GM19238 (cell line): Measurements from ENCODE around the gene LCORL.
"Not testable (repeated sequence)": the region's sequence is repeated elsewhere in the genome, so short reads cannot be mapped to it uniquely, and the experiment has no call there.

ENCODE experiments used
- DNase-seq: peaks from one replicate; pipeline ENCODE4 v3.0.0; 2011; ENCODE audit warnings: low spot score; ENCODE audit not compliant: insufficient read length

Gene LCORL

DNA sequence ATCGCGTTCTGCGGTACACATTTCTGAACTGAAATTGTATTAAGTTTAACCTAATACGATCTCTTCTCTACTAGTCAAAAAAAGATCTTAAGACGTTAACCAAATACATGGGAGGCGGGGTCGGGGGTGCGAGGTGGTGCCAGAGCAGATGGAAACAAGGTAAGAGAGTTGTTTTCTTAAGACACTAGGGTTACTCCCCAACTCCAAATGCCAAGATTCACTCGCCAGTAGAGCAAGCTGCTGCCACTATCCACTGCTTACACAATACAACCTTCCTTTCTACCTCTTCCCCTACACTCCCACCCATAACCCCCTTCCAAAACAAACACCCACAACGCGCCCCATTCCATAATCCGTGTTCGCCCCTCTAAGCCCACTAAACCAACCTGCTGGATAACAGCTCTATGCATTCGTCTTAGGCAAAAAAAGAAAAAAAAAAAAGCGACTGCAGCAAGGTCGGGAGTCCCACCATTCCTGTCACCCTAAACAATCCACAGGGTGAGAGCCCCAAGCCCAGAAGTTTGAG lies 1.3 kb downstream of the LCORL start:
- DNase-seq: no peak

GRCh38 chr4:18014269-18014668 lies 7.3 kb downstream of the LCORL start:
- no peak for DNase-seq

DNA sequence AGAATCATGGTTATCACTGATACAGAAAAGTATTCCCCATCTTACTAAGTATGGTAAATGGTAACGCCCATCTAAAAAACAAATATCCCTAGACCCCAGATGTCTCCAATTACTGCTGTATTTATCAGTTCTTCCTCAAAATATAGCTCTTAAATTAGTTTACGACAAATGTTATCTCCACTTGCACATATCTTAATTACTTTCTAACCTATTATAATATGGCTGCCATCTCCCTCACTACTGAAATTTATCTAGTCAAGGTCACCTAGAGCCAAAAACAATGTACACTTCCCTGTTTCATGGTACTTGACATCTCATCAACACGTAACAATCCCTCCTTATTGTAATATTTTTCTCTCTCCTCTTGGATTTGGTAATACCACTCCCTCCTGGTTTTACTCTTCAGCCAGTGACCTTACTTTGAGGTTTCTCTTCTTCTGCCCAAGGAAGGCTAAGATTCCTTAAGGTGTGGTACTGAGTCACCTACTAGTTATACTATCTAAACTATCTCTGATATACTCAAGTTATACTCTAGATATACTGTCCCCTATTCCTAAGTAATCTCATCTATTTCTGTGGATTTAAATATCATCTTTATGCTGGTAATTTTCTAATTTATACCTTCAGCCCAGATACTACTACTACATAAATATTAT lies 8.6 kb downstream of the LCORL start:
- no peak for DNase-seq

DNA sequence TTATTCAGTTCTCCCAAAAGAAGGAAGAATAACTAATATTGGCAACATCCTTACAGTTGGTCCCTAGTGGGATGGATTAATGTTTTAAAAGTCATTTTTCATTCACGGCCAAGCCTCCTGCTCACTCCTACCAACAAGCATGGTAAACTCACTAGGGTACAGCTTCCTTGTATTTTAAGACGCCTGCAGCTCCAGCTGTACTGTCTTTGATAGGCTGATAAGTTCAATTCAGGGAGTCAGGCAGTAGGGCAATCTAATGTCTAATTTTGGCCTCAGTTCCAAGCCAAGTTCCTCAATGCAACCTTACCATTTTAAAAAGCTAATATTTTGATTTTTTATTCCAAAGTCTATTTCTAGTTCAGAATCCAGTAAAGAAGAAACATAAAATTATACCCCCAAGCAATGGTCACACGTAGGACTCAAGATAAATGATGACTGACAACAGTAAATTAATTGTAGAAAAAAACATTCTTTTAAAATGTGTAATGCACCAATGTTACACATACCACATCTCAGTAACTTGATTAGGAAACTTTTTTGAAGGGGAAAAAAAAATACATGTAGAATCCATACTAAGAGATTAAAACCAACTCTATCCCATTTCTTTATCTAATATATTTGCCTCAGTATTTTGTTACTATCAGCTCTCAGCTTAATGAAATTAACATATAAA lies 9.3 kb downstream of the LCORL start:
- no peak for DNase-seq

DNA sequence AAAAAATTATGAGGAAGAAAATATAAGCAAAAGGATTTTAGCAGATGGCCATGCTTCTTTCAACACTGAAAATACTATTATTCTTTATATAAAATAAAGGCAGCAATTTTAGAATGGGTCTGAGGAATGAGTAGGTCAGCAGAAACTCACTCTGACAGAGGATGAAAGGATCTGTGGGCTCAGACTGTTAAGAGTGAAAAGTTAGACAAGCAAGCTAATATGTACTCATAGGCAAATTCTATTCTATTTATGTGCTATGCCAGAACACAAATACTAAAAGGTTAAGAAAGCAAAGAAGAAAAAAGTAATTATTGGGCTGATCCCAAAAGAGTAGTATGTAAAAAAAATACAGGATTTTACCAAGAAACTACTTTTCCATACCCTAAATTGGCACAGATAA lies 13.9 kb downstream of the LCORL start:
- no peak for DNase-seq

- not testable (repeated sequence) for DNase-seq
Measured at GRCh38 chr4:18006432-18006831, 15.1 kb downstream of the LCORL start.

- DNase-seq: no peak
Measured at GRCh38 chr4:17997129-17997528, 24.4 kb downstream of the LCORL start.

DNA sequence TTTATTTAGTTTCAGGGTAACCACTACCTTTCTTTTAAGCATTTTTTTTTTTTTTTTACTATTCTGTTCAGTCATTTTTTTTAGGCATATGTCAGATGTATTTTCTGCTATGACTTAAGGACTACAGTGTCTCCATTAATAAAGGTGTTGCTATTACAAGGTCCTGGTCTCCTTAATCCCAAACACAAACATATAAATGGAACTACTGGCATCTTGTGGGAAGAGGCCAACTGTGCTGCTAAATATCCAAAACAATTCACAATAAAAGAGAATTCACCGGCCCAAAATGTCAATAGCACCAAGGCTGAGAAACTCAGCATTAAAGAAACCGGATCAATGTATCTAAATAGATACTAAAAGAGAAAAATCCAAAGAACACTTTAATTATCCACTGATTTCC lies 26.4 kb downstream of the LCORL start:
- DNase-seq: no peak

GRCh38 chr4:17985832-17986231 lies 35.7 kb downstream of the LCORL start:
- DNase-seq: no peak

DNA sequence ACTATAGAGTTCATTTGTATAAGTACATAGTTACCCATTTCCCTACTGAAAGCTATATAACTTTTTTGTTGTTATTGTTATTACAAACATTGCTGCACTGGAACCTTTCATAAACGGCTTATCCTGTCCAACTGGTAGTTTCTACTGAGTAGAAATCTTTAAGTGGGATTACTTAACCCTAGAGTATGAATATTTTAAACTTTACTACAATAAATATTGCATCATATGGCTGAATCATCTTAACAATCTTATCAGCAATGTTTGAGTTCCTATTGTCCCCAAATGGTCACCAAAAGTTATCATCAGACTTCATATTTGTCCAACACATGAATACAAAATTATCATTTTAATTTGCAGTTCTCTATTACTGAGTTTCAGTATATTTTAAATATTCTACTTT lies 40.5 kb downstream of the LCORL start:
- no peak for DNase-seq

DNA sequence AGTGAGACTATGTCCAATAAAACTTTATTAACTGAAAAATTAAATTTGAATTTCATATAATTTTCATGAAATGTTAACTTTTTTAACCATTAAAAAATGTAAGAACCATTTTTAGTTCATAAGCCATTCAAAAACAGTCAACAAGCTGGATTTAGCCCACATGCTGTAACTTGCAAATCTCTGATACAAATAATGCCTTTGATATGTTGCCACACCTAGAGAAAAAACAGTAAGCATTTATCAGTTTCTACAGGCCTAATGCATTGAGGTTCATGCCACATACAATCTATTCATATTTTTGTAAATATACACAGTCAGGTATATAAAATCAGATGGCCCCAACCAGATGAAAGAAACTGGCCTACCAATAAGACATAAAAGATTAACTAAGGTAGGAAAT lies 52.8 kb downstream of the LCORL start:
- no peak for DNase-seq

DNA sequence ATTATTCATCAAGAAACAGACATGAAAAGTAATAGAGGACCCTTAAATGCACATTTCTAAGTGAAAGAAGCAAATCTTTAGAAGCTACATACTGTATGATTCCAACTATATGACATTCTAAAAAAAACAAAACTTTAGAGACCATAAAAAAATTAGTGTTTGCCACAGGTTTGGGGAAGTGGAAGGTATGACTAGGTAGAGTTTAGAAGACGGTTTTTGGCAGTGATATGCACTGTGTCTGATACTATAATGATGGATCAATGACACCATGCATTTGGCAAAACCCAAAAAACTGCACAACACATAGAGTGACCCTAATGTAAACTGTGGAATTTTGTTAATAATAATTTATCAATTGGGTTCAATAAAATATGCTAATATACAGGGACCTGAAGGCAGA lies 54.5 kb downstream of the LCORL start:
- no peak for DNase-seq

DNA sequence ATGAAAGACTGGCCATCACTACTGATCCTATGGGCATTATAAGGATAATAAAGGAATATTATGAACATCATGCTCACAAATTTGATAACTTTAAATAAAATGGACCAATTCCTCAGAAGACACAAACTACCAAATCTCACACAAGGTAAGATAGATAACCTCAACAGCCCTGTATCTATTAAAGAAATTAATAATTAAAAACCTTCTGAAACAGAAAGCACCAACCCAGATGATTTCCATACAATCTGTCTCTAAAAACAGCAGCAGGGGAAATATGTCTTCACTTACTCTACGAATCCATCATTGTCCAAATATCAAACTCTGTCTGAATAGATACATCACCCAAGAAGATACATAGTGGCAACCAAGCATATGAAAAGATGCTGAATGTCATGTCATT lies 55.2 kb downstream of the LCORL start:
- no peak for DNase-seq

DNA sequence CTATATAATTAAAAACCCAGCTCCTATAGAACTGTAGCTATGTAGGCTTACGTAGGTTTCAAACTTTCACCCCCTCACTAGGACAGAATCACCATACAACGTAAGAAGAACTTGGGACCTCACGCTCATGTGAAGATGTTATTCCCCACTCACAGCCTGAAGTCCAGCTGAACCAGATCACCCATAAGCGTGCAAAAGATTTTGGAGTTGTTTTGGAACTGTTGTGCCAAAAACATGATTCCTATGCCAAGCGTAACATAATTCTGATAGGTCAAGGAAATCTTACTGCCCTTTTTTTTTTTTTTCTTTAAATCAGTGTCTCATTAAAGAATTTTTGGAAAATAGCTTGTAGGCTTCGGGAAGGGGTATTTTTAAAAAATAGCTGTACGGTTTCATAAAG lies 57.0 kb downstream of the LCORL start:
- DNase-seq: no peak

DNA sequence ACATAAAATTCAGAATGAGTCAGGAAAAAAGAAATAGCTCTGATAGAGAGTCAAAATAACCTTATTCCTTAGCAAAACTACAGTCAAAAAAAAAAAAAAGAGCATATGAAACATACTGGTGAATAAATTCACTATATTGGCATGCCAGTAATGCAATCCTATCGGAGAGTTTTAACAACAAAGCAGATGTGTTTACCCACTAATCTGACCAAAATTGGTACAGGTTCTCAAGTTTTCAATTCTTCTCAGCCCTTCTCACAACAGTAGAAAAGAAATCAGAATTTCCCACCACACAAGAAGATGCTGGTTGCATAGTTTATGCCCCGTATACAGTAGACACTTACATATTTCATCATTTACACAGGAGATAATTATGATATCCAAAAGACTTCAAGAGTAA lies 59.4 kb downstream of the LCORL start:
- DNase-seq: no peak

GRCh38 chr4:17961249-17961648 lies 60.3 kb downstream of the LCORL start:
- DNase-seq: no peak

GRCh38 chr4:17958181-17958580 lies 63.4 kb downstream of the LCORL start:
- DNase-seq: no peak

DNA sequence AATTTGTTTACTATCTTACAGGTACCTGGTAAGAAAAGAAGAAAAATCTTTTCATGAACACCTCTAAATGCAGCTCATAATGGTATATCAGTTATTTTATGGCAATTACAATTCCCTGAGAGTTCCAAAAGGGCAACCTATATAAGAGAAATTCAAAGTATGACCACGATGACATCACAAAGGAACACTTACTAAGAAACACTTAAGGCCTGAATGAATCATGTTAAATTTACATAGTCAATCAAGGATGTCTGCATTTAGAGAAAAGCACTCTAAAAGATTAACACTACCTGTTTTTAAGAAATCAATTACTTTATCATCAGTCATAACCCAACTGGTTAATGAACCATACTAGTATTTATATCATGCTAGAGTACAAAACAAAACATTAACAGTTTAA lies 63.9 kb downstream of the LCORL start:
- DNase-seq: no peak

- DNase-seq: no peak
Measured at GRCh38 chr4:17956245-17956644, 65.3 kb downstream of the LCORL start.

DNA sequence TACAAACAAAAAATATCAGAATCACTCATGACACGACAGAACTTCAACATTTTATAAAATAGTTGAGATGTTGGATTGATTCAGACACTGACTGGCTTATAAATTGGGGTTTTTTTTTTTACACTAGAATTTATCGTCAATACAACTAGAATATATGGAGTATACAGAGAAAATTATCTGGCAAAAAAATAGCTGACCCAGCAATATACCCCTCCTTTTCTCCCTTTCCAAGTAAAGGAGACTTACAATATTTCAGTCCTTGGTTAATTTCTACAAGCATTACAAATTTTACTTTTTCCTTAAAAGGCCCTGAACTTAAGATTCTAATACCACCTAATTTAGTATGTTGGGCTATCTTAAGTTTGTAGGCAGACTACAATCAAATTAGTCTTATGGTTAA lies 76.3 kb downstream of the LCORL start:
- no peak for DNase-seq

GRCh38 chr4:17941731-17942130 lies 79.8 kb downstream of the LCORL start:
- DNase-seq: no peak

DNA sequence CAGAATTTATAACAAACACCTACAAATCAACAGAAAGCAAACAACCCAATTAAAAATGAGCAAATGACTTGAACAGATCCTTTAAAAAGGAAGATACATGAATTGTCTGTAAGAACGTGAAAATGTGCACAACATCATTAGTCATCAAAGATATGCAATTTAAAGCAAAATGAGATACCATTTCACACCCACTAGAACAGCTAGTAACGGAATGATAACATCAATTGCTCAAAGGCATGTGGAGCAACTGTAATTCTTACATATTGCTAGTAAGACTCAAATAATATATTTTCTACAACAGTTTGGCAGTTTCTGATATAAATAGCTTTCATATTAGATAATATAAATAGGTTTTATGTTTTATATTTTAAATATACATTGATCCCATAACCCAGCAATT lies 82.5 kb downstream of the LCORL start:
- no peak for DNase-seq

DNA sequence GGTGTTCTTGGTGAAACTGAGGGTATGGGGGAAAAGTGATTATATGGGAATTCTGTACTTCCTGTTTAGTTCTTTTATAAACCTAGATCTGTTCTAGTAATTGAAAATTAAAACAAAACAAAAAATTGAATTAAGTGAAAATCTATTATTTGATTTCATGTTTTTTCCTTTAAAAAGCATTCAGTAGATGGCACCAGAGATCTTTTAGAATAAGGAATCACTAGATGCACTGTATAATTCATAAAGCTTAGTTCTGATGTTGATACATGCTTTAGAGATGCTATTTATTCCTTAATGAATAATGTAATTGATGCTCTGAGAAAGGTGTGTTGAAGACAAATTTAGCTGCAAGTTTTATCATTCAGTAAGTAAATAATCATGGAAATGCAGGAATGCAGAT lies 87.3 kb downstream of the LCORL start:
- DNase-seq: no peak
